Measurements from ENCODE around the gene CCDC92.

CCDC92 gene

GRCh38 chr12:123896767-123897166 lies 75.9 kb downstream of the CCDC92 start:
- no peak for TF ChIP-seq PPARA (CRISPR knock-in tag; IDR thresholded peaks at IDR 0.05; ENCODE audit: borderline replicate concordance)
- no peak for TF ChIP-seq BACH2 (CRISPR knock-in tag; IDR thresholded peaks at IDR 0.05; ENCODE audit: borderline replicate concordance)
- no peak for TF ChIP-seq OSR1 (CRISPR knock-in tag; IDR thresholded peaks at IDR 0.05)
- TF ChIP-seq, protein P1, sequence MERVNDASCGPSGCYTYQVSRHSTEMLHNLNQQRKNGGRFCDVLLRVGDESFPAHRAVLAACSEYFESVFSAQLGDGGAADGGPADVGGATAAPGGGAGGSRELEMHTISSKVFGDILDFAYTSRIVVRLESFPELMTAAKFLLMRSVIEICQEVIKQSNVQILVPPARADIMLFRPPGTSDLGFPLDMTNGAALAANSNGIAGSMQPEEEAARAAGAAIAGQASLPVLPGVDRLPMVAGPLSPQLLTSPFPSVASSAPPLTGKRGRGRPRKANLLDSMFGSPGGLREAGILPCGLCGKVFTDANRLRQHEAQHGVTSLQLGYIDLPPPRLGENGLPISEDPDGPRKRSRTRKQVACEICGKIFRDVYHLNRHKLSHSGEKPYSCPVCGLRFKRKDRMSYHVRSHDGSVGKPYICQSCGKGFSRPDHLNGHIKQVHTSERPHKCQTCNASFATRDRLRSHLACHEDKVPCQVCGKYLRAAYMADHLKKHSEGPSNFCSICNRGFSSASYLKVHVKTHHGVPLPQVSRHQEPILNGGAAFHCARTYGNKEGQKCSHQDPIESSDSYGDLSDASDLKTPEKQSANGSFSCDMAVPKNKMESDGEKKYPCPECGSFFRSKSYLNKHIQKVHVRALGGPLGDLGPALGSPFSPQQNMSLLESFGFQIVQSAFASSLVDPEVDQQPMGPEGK (CRISPR knock-in tag; IDR thresholded peaks at IDR 0.05; ENCODE audit: borderline replicate concordance) = no peak
- TF ChIP-seq, protein P2, sequence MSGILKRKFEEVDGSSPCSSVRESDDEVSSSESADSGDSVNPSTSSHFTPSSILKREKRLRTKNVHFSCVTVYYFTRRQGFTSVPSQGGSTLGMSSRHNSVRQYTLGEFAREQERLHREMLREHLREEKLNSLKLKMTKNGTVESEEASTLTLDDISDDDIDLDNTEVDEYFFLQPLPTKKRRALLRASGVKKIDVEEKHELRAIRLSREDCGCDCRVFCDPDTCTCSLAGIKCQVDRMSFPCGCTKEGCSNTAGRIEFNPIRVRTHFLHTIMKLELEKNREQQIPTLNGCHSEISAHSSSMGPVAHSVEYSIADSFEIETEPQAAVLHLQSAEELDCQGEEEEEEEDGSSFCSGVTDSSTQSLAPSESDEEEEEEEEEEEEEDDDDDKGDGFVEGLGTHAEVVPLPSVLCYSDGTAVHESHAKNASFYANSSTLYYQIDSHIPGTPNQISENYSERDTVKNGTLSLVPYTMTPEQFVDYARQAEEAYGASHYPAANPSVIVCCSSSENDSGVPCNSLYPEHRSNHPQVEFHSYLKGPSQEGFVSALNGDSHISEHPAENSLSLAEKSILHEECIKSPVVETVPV (CRISPR knock-in tag; IDR thresholded peaks at IDR 0.05) = no peak
- TF ChIP-seq ARNTL (CRISPR knock-in tag; IDR thresholded peaks at IDR 0.05; ENCODE audit: borderline replicate concordance, low read depth) = no peak
- no peak for TF ChIP-seq ISL1 (CRISPR knock-in tag; IDR thresholded peaks at IDR 0.05)
- TF ChIP-seq, protein P3, sequence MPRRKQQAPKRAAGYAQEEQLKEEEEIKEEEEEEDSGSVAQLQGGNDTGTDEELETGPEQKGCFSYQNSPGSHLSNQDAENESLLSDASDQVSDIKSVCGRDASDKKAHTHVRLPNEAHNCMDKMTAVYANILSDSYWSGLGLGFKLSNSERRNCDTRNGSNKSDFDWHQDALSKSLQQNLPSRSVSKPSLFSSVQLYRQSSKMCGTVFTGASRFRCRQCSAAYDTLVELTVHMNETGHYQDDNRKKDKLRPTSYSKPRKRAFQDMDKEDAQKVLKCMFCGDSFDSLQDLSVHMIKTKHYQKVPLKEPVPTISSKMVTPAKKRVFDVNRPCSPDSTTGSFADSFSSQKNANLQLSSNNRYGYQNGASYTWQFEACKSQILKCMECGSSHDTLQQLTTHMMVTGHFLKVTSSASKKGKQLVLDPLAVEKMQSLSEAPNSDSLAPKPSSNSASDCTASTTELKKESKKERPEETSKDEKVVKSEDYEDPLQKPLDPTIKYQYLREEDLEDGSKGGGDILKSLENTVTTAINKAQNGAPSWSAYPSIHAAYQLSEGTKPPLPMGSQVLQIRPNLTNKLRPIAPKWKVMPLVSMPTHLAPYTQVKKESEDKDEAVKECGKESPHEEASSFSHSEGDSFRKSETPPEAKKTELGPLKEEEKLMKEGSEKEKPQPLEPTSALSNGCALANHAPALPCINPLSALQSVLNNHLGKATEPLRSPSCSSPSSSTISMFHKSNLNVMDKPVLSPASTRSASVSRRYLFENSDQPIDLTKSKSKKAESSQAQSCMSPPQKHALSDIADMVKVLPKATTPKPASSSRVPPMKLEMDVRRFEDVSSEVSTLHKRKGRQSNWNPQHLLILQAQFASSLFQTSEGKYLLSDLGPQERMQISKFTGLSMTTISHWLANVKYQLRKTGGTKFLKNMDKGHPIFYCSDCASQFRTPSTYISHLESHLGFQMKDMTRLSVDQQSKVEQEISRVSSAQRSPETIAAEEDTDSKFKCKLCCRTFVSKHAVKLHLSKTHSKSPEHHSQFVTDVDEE (CRISPR knock-in tag; IDR thresholded peaks at IDR 0.05) = no peak
- TF ChIP-seq SNAI2 (CRISPR knock-in tag; IDR thresholded peaks at IDR 0.05) = no peak
- TF ChIP-seq, protein P4, sequence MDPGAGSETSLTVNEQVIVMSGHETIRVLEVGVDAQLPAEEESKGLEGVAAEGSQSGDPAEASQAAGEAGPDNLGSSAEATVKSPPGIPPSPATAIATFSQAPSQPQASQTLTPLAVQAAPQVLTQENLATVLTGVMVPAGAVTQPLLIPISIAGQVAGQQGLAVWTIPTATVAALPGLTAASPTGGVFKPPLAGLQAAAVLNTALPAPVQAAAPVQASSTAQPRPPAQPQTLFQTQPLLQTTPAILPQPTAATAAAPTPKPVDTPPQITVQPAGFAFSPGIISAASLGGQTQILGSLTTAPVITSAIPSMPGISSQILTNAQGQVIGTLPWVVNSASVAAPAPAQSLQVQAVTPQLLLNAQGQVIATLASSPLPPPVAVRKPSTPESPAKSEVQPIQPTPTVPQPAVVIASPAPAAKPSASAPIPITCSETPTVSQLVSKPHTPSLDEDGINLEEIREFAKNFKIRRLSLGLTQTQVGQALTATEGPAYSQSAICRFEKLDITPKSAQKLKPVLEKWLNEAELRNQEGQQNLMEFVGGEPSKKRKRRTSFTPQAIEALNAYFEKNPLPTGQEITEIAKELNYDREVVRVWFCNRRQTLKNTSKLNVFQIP (CRISPR knock-in tag; IDR thresholded peaks at IDR 0.05; ENCODE audit: borderline replicate concordance, low read depth) = no peak
- TF ChIP-seq, protein P5, sequence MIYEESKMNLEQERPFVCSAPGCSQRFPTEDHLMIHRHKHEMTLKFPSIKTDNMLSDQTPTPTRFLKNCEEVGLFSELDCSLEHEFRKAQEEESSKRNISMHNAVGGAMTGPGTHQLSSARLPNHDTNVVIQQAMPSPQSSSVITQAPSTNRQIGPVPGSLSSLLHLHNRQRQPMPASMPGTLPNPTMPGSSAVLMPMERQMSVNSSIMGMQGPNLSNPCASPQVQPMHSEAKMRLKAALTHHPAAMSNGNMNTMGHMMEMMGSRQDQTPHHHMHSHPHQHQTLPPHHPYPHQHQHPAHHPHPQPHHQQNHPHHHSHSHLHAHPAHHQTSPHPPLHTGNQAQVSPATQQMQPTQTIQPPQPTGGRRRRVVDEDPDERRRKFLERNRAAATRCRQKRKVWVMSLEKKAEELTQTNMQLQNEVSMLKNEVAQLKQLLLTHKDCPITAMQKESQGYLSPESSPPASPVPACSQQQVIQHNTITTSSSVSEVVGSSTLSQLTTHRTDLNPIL (CRISPR knock-in tag; IDR thresholded peaks at IDR 0.05; ENCODE audit: low read depth) = no peak
- TF ChIP-seq ZFP3 (CRISPR knock-in tag; IDR thresholded peaks at IDR 0.05) = no peak
- TF ChIP-seq ZFP30 (CRISPR knock-in tag; IDR thresholded peaks at IDR 0.05) = no peak
- TF ChIP-seq CSDC2 (CRISPR knock-in tag; IDR thresholded peaks at IDR 0.05) = no peak
- TF ChIP-seq TCF4 (CRISPR knock-in tag; IDR thresholded peaks at IDR 0.05; ENCODE audit: borderline replicate concordance) = no peak
- no peak for ATAC-seq

- TF ChIP-seq ZNF565 (CRISPR knock-in tag; conservative IDR thresholded peaks at IDR 0.05; ENCODE audit: low read depth) (no peak), ZFP30 (CRISPR knock-in tag; IDR thresholded peaks at IDR 0.05) (no peak), GLIS3 (CRISPR knock-in tag; IDR thresholded peaks at IDR 0.05) (no peak), CSDC2 (CRISPR knock-in tag; IDR thresholded peaks at IDR 0.05) (no peak), ZC3H10 (CRISPR knock-in tag; IDR thresholded peaks at IDR 0.05) (no peak), ISL1 (CRISPR knock-in tag; IDR thresholded peaks at IDR 0.05) (no peak), BACH2 (CRISPR knock-in tag; IDR thresholded peaks at IDR 0.05; ENCODE audit: borderline replicate concordance) (no peak), ESRRG (CRISPR knock-in tag; IDR thresholded peaks at IDR 0.05) (no peak), TCF4 (CRISPR knock-in tag; IDR thresholded peaks at IDR 0.05; ENCODE audit: borderline replicate concordance) (no peak), TOX (CRISPR knock-in tag; IDR thresholded peaks at IDR 0.05; ENCODE audit: borderline replicate concordance) (no peak), ZNF8 (CRISPR knock-in tag; IDR thresholded peaks at IDR 0.05) (no peak), ZNF70 (CRISPR knock-in tag; IDR thresholded peaks at IDR 0.05) (no peak), RARB (CRISPR knock-in tag; IDR thresholded peaks at IDR 0.05) (no peak), SNAI2 (CRISPR knock-in tag; IDR thresholded peaks at IDR 0.05) (no peak), ARNTL (CRISPR knock-in tag; IDR thresholded peaks at IDR 0.05; ENCODE audit: borderline replicate concordance, low read depth) (no peak), PPARA (CRISPR knock-in tag; IDR thresholded peaks at IDR 0.05; ENCODE audit: borderline replicate concordance) (no peak)
- TF ChIP-seq, protein P2 (CRISPR knock-in tag; IDR thresholded peaks at IDR 0.05) = no peak
- TF ChIP-seq, protein P1 (CRISPR knock-in tag; IDR thresholded peaks at IDR 0.05; ENCODE audit: borderline replicate concordance) = no peak
- TF ChIP-seq, protein P4 (CRISPR knock-in tag; IDR thresholded peaks at IDR 0.05; ENCODE audit: borderline replicate concordance, low read depth) = no peak
- TF ChIP-seq, protein P5 (CRISPR knock-in tag; IDR thresholded peaks at IDR 0.05; ENCODE audit: low read depth) = no peak
- no peak for ATAC-seq
These were observed 77.2 kb downstream of the CCDC92 start for GRCh38 chr12:123895451-123895850.
